GM21737 (cell line): ENCODE measurements around the gene PPFIBP1.
"Not testable (repeated sequence)": the region's sequence is repeated elsewhere in the genome, so short reads cannot be mapped to it uniquely, and the experiment has no call there.

ENCODE experiments used
- ATAC-seq: cut with Tn5 transposase; IDR thresholded peaks from one replicate; pipeline ENCODE4 v1.9.1; 2021; ENCODE audit warnings: mild to moderate bottlenecking, moderate library complexity; ENCODE audit not compliant: unreplicated experiment

PPFIBP1 gene

DNA sequence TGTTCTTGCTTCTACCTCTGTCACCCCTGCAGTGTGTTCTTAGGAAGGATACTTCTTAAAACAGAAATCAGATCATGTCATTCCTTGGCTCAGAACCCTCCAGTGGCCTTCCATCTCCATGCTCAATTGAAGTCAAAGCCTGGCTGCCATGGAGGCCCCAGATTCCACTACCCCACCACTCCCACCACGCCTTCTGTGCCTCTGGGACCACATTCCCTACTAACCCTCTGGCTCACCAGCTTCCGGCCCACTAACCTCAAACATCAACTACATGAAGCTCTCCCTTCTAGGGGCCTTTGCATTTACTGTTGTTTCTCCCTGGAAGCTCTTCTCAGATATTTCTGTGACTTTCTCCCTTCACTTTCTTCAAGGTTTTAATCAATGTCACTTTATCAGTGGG lies 96.1 kb downstream of the PPFIBP1 start:
- ATAC-seq, result no peak

DNA sequence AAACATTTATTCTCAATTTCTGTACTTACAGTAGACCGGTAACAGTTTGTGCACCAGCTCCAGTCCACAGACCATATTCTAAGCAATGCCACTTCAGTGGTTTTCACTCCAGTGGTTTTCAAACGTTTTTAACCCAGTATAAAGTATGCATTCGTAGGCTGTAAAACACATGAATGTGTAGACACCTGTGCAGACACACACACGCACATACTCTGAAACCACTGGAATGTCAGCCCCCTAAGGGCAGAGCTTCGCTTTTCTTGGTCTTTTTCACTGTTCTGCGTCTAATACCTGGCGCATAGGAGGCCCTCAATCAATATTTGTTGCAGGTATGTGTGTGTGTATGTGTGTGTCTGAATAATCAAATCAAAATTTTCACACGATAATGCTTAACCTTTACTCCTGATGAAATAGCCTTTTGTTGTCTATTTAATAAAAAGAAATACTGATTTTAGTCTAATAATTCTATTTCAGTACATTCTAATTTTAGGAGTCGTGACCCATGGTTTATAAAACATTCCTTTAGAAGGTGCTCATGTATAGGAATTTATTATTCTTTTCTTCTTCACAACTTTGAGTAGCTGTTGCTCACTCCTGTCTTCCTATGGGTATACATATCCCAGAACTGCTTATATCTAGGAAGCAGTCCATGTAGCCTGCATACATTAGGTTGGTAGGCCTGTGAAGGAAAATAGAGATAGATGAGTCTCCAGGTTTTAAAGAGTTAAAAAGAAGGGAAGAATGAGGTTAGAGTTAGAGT lies 98.6 kb downstream of the PPFIBP1 start:
- no peak for ATAC-seq

DNA sequence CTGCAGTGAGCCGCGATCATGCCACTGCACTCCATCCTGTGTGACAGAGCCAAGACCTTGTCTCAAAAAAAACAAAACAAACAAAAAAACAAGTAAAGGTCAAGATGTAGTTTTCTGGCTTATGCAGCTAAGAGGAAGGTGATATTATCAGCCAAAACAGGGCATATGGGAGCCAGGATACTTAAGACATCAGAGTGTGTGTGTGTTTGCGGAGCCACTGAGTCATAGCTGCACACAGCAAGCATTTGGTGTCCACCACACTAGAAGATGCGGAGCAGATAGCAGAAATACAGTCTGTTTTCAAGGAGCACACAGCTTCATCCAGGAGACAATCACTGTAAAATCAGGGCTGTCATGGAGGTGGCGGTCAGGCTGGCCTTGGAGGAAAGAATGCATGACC lies 99.6 kb downstream of the PPFIBP1 start:
- no peak for ATAC-seq

DNA sequence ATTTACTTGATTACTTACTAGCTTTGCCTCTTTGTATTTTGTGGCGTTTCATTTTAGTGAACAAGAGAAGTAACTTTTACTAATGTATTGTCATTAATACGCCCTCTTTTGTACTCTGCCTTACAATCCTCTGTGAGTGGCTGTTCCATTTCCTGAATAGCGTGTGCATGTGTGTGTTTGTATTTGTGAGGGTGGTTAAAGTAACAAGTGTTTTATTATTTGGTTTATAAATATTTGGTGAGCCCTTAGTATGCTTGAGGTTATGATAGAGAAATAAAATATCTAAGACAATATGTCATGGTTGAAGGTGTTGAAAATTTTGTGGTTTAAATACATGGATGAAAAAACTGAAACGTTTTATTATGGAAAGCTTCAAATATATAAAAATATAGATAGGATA lies 100.6 kb downstream of the PPFIBP1 start:
- no peak for ATAC-seq

DNA sequence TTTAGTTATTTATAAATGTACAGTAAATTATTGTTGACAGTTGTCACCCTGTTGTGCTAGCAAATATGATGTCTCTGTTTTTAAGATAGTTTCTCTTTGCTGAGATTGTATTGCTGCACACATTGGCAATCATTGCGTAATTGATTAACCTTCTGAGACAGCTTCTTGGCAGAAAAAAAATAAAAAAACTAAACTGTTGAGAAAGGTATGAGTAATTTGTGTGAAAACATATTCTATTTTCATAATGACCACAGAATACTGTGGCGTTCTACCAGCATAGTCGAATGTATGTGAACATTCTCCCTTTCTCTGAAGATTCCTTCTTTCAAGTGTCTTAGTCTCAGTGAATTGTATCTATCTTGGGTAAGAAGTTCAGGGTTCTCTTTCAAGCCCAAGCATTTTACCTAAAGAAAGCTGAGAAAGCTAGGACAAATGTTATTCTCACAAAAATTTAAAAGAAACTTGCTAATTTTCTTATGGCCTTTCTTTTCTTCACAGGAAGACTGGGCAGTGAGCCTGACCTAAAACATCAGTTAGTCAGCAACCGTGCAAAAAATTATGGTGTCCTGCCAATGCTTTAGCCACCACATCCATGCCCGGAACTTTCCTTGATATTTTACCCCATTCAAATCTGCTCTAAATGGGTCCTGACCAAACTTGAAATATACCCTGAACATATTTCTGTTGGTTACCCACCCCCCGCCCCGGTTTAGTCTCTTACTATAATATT lies 103.3 kb downstream of the PPFIBP1 start:
- no peak for ATAC-seq

DNA sequence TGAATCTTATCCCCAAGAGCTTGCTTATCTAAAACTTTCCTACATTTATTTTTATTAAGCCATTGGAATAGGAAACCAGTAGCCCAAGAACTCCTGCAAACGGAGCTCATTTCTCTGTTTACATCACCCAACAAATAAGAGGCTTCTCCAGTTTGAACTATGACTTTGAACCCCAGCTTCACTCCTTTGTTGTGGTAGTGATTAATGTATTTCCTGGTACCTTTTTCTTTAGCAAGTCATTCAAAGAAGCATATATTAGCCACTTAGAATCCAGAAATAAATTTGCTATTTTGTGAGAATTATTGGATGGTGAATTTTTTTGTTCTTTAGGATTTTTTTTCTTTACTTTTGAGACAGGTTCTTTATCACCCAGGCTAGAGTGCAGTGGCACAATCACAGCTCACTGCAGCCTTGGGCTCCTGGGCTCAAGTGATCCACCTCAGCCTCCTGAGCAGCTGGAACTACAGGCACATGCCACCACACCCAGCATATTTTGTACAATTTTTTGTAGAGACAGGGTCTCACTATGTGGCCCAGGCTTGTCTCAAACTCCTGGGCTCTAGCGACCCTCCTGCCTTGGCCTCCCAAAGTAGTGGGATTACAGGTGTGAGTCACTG lies 104.0 kb downstream of the PPFIBP1 start:
- ATAC-seq, result not testable (repeated sequence)

DNA sequence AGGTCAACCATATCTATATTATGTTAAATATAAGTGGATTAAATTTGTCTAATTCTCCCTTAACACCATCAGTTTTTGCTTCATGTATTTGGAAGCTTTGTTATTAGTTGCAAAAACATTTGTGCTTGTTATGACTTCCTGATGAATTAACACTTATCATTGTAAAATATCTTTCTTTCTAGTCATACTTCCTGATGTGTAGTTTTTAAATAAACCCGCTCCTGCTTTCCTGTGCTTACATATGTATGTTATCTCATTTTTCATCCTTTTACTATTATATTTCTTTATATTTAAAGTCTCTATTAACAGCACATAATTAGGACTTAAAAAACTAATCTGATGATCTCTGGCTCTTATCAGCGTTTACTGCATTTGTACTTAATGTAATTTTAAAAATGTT lies 106.2 kb downstream of the PPFIBP1 start:
- not testable (repeated sequence) for ATAC-seq

DNA sequence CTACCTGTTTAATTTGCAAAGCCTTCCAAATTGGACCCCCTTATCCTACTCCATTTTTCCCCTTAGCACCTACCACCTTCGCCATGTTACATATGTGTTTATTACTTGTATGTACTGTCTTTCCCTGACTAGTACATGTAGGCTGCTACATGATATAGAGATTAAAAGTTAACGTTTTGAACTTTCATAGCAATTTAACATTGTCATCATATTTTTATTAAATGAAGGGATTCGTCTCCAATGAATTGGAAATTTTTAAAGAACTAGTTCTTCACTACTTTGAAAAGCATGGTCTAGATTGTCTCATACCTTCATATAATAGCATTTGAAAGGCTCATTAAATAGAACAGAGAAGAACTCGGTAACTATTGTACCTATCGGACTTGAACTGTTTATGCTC lies 107.4 kb downstream of the PPFIBP1 start:
- no peak for ATAC-seq

DNA sequence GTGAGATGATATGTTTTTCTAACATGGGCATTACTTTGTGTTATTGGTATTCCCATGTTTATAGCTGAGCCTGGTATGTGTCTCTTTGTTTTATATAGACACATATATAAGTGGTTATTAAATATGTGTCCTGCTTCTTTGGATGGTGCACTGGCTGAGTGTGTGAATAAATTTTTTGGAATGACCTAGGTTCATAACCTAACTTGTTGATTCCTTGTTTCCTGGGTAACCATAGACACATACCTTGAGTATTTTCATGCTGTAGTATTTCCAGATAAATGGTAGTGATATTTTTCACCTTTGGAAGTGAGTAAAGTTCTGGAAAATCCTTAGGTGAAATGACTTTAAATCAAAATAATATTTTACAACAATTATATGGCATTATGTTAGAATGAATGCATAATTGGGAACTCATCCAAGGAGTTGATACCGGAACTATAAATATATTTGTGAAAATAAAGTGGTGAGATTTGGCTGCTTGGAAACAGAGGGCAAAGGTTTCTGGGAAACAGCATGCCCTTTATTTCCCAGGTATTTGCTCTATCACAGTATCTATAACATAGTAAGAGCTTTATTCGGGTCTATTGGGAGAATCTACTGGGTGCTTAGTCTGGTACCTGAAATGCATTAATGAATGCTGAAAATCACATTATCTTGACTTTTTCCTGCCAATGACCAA lies 107.9 kb downstream of the PPFIBP1 start:
- ATAC-seq, result no peak

DNA sequence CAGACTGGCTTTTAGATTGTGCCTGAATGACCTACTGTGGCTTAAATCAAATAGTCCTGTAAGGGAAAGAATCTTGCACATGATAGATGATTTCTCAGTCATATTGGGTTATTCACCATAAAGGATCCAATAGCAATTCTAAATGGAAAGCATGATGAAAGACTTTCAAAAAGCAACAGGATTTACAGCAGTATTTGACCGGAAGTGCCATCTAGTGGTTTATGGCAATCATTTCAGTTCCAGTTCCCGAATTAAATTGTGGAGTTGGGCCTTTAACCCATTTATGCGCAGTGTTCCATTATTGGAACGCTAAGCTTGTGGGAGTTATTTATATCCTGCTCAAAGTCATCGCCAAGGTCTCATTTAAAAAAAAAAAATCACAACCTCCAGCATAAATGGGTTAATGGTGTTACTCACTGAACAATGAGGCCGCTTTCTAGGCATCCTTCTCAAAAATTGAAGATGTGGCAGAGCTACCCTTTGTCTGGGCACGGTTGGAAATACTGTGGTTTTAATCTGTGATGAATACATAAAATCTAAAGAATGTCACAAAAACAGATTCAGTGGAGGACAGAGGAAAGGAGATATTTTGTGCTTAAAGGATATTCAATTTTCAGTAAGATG lies 111.5 kb downstream of the PPFIBP1 start:
- ATAC-seq, result no peak

DNA sequence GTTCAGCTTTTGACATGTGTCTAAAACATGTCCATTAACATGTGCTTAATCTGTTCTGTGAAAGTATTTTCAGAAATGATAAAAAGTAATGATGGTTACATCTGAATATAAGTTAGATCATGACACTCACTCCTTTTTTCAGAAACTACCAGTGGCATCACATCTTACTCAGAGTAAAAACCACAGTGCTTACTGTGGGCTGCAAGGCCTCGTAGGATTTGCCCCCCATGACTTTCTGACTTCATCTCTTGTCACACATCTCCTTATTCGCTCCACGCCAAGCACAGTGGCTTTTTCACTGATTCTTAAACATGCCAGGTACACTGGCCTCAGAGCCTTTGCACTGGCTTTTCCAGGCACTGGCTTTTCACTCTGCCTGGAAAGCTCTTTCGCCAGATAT lies 112.6 kb downstream of the PPFIBP1 start:
- not testable (repeated sequence) for ATAC-seq

DNA sequence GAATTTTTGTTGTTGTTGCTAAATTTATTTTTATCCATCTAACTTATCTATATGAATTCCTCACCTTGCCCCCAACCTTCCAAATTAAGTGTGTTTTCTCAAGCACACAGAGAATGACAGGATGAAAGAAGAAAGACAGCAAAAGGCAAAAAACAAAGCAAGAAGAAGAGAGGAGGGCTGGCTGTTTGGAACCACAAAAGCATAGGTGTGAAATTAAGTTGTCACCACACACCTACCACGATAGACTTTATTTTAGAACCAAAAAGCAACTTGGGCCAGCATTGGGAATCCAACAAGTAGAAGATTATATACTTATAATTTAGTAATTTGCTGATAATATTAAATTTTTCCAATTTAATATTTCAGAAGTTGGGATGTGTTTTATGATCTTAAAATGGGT lies 113.5 kb downstream of the PPFIBP1 start:
- ATAC-seq, result no peak

DNA sequence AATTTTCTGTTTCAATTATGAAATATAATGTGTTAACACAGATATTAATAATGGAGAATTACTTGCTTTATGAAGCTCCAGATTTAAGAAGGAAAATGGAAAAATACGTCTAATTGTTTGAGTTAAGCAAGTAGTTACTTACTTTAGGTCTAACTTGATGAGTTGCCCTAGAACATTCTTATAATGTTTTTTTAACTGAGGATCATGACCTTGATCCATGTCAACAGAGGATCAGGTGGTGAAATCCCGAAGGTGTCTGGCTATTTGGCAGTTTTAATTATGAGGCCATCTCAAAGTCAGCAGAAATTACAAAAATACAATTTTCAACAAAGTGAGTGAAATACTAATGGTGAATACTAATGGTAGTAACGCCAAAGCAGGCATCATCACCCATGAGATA lies 115.3 kb downstream of the PPFIBP1 start:
- ATAC-seq, result no peak

DNA sequence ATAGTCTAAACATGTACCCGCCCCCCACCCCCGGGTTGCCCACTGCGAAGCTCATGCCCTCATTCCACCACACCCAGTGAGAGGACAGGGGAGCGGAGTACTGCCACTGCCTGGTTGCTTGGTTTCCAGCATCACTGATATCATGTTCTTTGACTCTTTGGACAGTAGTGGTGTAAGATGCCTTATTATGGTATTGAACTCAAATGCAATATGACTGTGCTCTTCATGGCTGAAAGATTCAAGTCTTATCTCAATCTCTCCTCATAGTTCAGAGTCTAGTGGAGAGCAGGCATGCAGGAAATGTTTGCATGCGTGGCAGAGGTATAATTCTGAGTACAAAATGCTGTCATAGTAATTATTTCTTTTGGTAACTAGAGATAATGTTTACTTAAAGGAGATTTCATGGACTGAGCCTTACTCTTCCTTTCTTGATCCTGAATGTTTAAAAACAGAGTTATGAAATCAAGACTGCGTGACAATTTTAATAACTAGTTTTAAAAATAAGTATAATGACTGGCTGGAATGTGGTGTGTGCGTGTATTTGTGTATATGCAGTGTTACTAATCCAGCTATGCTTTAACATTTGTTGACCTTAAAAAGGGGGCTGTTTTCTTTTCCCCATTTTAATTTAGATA lies 116.7 kb downstream of the PPFIBP1 start:
- not testable (repeated sequence) for ATAC-seq

DNA sequence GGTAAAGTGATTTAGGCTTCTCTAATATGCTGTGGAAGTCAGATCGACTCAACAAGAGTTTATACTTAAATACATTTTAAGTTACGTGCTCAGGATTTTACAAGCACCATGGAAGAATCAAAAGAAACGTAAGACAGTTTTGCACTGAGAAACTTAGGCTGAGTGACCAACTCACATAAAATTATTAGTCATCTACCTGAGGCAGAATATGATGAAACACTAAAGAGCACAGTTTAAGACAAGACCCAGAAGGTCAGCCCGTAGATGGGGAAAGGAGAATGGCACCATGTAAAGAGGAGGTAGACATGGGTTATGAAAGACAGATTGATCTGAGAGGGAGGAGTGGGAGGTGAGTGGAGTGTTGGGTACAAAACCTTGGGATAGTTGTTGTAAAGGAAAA lies 118.4 kb downstream of the PPFIBP1 start:
- not testable (repeated sequence) for ATAC-seq

DNA sequence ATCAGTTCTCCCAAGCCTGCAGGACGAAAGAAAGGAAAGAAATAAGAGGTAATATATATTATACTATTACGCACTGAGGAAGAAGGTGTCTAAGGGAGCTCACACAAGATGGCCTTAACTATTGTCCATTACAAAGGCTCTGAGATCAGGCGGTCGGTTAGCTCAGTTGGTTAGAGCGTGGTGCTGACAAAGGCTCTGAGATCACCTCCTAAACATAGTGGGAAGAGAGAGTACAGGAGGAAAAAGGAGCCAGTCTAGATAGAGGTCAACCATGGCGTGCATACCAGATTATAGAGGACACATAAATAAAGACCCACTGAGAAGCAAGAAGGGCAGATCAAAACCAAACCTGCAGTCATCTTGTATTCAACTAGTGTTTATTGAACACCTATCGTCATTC lies 118.9 kb downstream of the PPFIBP1 start:
- not testable (repeated sequence) for ATAC-seq

DNA sequence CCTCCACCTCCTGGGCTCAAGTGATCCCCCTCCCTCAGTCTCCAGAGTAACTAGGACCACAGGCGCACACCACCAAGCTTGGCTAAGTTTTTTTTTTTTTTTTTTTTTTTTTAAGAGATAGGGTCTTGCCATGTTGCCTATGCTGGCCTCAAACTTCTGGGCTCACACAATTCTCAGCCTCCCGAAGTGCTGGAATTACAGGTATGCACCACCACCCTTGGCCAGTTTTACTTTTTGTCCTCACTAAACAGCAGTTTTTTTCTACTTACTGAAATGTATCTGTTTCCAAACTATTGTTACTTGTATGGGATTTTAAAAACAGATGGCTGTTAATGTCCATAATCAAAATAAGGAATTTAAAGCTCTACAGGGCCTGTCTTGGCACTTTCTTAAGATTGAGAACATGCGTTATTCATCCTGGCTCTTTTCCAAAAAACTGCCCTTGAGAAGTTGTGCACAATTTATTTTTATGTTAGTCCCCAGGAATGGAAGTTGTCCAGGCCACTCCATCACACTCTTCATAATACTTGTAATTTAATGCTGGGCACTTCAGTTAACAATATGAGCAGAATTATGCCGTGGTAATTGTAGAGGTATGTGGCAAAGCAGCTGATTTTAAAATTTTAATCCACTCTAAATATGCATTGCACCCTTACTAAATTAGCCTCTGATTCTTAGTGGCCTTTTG lies 120.3 kb downstream of the PPFIBP1 start:
- no peak for ATAC-seq

DNA sequence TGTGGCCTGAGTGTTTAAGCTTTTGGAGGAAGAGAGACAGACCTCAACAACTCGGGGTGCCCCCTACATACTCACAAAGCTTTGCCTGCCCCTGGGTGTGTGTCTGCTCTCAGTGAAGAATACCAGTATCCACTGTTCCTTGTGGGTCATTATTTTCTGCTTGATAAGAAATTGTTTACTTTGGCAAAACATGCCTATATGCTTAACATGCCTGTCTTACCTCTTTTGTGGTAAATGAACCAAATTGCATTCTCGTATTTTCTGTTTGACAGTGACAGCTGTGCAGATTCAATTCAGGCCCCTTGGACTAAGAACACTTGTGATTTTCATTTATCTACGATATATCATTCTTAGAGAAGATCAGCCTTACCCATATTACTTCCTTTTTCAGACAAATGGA lies 121.7 kb downstream of the PPFIBP1 start:
- no peak for ATAC-seq

DNA sequence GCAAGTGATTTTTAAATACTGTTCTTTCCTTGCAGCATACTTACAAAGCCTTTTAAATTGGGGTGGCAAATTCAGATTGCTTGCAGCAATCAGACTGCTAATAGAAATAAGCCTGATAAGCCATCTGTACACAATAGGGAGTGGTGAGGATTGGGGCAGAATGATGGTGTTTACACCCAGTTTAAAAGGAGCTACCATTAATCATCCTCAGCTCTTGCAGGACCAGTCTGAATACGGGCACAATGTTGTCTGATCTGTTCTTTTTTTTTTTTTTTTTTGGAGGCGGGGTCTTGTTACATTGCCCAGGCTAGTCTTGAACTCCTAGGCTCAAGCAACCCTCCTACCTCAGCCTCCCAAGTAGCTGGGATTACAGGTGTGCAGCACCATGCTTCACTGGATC lies 122.1 kb downstream of the PPFIBP1 start:
- ATAC-seq, result no peak

DNA sequence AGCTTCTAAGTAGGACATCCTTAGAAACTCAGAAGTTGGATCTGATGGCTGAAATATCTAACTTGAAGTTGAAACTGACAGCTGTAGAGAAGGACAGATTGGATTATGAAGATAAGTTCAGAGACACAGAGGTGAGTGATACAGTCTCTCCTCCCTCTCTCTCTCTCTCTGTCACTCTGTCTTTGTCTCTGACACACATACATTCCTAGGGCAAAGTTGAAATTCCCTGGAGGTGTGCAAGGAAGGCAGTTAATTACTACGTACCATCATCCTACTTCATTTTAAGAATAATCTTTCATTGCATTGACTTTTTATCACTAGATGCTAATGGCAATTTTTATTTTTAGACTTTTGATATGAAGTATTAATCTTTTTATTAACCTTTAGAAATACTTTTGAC lies 126.0 kb downstream of the PPFIBP1 start:
- no peak for ATAC-seq
